GM21786 (cell line): ENCODE data around the gene SMARCB1.

Experiments used
- ATAC-seq: cut with Tn5 transposase; IDR thresholded peaks from one replicate; pipeline ENCODE4 v1.9.1; 2021; ENCODE audit not compliant: unreplicated experiment

SMARCB1 gene

DNA sequence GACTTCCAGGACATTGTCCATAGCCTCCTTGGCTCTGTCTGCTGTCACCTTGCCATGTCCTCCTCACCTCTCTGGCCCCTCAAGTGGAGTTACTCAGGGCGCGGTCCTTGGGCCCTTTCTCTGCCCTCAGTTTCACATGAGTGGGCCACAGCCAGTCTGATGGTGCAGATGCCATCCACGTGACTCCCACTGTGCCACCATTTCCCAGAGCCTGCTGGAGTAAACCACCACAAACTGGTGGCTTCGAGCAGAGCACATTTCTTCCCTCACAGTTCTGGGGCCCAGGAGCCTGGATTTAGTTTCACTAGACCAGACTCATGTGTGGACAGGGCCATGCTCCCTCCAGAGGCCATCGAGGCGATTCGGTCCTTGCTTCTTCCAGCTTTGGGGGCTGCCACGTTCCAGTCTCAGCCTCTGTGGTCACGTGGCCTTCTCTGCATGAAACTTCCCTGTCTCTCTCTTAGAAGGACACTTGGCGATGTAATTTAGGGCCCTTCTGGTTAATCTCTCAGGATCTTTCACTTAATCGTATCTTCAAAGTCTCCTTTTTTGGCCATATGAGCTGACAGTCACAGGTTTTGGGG is 14.6 kb downstream of the SMARCB1 start:
- ATAC-seq: no peak

DNA sequence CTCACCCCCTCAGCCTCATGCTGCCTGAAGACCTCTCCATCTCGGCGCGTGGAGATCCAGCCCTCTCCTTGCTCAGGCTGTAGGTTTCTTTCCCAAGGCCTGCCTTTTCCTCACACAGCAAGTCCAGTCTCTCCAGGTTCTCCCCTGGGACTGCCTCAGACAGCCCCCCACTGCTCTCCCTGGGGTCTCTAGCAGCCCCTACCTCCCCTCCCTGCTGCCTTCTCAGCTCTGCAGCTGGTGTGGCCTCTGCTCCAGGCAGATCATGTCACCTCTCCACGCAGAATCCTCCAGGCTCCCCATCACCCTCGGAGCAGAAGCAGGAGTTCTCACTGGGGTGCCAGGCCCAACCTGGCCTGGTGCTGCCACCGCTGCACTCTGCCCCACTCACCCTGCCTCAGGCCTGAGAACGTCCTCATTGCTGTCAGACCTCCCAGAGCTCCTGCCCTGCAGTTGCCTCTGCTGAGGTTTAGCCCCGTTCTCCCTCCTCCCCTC is 15.2 kb downstream of the SMARCB1 start:
- ATAC-seq: no peak

DNA sequence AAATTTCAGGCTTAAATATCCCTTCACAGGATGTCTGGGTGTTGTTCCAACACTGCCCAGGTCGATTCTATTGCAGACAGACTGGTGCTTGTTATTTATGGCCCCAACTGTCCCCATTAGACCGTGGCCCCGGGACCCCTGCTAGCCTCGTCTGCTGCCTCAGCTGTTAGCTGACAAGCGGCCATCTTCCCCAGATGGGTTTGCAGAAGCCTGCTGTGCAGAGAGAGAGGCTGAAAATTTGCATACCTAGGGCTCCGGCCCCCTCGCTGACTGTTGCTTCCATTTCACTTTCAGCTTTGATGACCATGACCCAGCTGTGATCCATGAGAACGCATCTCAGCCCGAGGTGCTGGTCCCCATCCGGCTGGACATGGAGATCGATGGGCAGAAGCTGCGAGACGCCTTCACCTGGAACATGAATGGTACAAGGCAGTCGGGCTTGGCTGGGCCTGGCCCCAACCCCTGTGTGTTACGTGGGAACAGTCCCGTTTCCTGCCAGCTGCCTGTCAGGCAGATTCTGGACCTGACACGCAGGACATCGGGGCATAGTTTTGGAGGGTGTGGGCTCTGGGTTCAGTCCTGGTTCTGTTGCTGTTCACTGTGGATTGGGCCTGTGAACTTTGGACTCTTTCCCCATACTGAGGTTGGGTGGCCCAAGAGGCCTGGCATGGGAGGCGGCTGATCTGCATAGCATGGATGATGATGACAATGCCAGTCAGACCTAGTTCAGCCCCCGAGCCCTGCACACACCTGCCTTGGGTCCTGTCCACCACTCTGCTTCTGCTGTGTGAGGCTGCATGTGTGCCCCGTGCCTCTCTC is 16.4 kb downstream of the SMARCB1 start:
- no peak for ATAC-seq

DNA sequence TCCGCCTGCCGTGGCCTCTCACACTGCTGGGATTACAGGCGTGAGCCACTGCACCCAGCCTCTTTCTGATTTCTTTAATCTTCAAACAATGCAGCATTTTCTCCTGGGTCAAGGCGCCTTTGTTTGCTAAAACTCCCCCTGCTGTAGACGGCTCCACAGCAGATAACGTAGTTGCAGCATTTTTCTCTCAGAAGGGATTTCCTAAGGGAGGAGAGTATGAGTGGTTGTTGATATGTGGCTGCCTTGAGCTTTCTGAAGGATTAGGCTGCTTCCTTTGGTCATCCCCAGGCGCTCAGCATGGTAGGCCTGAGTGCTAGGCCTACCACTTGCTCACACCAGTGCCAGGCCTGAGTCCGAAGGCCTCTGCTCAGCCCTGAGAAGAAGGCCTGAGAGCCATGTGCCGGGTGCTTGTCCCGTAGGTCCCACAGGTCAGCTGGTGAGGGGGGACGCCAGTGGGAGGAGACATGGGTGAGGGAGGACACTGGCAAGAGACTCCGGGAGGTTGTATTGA is 18.1 kb downstream of the SMARCB1 start:
- no peak for ATAC-seq

DNA sequence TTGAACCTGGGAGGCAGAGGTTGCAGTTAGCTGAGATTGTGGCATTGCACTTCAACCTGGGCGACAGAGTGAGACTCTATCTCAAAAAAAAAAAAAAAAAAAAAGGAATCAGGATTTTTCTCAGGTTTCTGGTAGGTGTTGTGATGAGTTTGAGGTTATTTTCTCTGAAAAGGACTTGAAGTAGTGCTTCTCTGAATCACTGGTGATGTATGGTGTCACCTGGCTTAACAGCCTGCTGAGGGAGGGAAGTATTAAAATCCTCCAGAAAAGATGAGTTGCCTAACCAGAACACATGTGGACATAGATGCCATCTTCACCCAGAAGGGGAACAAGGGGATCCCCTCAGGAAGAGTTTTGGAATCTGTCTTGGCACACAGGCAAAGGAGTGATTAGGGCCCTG is 20.1 kb downstream of the SMARCB1 start:
- no peak for ATAC-seq

DNA sequence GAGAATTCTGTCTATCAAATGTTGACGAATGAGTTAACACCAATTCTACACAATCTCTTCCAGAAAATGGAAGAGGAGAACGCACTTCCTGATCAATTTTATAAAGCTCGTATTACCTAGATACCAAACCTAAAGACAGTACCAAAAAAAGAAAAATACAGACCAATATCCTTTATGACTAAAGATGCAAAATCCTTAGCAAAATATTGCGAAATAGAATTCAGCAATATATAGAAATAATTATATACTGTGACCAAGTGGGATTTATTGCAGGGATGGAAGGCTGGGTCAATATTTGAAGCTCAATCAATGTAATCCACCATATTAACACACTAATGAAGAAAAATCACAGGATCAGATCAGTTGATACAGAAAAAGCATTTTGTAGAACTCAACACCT is 25.6 kb downstream of the SMARCB1 start:
- ATAC-seq: no peak

DNA sequence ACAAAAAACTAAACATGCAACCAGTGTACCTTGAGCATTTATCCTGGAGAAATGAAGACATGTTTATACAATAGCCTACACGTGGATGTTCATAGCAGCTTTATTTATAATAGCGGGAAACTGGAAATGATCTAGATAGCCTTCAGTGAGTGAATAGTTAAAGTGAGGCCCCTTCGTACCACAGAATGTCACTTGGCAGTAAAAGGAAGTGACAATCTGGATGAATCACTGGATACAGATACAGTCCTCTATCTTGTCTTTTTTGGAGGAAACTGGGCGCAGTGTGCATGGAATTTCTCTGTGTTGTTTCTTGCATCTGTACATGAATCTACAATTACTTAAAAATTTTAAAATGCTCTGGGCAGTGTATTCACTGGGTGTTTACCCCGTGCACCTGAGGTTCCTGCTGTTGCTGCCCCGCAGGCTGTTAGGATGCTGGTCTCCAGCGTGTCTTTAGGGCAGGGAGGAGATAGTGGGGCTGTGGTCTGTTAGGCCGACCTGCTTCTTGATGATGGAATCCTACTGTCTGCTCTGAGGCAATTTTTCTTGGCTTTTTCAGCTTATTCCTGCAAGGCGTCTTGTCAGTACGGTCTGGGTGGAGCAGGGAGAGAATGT is 28.9 kb downstream of the SMARCB1 start:
- no peak for ATAC-seq

DNA sequence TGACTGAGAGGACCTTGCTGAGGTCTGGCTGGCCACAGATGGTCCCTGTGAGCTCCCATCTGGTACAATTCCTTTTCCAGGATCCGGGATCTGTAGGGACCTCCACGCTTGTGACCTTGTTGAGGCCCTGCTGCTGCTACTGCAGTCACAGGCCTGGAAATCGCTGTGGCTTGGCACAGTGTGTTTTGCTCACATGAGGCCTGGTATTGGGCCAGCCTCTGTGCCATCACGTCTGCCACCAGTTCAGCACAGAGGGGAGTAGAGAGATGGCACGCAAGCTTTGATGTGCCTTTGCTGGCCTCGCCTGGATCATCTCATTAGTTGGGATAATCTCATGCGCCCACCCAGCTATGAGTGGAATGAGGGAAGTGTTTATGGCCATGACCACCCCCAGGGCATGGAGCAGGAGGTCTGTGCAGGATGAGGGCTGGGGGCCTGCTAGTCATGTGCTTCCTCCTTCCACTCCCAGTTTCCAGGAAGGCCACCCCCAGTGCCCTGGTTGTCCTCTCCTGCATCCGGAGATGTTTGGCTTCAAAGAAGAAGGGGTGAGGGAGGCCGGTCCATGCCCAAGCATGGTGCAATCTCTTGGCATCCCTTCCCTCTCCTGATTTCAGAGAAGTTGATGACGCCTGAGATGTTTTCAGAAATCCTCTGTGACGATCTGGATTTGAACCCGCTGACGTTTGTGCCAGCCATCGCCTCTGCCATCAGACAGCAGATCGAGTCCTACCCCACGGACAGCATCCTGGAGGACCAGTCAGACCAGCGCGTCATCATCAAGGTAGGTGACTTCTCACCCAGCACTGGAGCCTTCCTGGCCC is 29.6 kb downstream of the SMARCB1 start:
- no peak for ATAC-seq

DNA sequence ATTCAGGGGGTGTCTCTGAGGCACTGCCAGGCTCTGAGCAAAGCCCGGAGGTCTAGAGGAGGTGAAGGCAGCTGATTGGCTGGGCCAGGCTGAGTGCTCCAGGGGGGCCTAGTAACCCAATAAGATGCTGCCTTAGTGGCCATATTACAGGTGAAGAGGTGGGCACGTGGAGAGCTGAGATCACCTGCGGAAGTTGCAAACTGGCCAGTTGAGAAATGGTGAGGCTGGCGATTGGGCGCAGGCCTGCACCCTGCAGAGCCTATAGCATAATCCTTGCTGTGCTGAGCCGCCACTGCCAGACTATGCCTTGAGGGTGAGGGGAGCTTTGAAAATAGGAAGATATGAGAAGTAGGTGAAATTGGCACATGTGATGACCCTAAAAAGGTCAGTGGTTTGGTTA is 30.4 kb downstream of the SMARCB1 start:
- ATAC-seq: no peak

DNA sequence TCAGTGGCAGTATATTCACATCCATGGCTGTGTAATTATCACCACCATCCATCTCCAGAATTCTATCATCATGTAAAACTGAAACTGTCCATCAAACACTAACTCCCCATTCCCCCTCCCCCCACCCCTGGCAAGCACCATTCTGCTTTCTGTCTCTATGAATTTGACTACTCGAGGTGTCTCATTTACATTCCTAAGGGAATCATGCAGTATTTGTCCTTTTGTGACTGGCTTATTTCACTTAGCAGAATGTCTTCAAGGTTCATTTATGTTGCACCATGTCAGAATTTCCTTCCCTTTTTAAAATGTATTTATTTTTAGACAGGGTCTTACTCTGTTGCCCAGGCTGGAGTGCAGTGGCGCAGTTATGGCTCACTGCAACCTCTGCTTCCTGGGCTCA is 31.8 kb downstream of the SMARCB1 start:
- no peak for ATAC-seq

DNA sequence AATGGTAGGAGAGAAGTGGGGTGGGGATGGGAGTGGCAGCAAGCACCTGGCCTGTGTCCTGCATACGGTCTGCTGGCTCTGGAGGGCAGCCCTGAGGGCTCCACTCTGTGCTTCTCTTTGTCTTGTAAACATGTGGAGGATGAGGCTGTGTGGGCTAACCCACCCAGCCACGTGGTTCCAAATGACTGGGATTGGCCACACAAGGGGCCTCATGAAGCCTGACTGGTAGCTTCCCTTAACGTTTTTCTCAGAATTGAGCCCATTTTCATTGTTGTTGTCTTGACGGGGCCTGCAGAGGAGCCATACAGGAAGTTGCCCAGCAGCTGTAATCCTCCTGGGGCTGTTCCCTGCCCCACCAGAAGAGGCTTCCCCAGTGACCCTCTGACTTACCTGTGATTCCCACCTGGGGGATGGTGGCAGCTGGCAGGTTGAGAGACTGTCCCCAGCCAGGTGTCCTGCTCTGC is 34.0 kb downstream of the SMARCB1 start:
- ATAC-seq: no peak

DNA sequence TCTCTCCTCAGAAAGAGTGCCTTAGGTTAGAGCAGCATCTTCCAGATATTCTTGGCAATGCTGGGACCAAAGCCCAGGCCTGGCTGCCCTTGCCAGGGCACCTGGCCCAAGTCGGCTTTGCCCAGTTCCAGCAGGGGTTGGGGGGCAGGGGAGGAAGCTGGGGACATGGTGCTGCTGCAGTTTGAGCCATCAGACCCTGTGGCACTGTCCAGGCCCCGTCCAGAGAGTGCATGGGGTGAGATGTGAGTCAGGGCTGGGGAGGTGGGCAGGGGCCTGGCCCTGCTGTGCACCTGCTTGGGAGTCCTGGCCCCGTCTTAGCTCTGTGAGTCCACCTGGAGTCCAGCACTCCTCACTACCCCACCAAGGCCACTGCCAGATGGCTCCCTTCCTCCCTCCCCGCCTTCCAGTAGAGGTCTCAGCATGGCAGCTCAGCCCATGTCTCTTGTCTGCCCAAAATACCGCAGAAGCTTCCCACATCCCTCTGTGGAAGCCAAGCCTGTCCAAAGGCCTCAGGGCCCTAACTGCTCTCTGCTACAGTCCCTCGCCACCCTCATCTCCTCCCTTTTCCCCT is 35.4 kb downstream of the SMARCB1 start:
- no peak for ATAC-seq

DNA sequence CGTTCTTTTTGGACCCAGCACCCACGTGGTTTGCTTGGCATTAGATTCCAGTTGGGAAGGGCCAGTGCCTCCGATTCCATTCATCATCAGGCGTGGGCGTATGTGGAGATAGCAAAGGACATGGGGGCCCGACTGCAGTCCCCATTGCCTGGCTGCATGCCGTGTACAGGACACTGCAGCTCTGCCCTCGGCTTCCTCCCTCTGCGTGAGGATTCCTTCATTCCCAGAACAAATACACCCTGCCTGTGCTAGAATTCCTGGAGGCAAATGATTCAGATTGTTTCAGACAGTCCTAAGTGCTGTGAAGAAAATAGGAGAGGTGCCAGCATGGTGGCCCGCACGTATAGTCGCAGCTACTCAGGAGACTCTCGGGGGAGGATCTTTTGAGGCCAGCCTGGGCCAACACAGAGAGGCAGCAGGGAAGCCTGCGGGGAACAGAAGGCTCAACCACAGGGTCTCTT is 36.6 kb downstream of the SMARCB1 start:
- no peak for ATAC-seq

DNA sequence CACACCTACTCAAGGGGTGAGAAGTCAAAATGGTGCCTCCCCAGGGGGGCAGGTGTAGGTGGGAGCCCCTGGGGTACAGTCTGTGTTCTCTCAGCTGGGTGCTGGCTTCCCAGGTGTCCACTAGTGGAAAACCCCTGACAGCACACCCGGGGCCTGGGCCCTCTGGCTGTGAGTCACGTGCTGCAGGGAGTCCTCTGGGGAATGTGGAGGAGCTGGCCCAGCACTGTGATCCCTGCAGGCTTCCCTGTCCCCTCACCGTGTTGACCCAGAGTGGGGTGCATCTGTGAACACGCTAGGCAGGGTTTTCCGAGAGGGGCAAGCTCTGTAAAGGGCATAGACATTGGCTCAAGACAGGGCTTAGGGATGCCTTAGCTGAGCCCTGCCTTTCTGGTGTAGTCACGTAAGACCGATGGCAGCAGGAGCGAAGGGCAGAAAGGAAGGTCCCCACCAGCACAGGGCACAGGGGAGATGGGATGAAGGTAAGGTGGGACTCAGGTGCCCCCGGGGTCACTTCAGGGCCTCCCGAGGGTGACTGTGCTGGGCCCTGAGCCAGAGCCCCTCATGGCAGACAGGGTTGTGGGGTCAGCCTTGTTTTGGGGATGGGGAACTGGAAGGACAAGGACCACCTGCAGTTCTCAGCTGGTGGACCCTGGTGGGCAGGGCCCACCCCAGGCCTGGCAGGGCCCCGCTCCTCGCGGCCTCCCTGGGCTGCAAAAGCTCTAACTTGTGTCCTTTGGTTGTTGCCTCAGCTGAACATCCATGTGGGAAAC is 37.9 kb downstream of the SMARCB1 start:
- no peak for ATAC-seq

DNA sequence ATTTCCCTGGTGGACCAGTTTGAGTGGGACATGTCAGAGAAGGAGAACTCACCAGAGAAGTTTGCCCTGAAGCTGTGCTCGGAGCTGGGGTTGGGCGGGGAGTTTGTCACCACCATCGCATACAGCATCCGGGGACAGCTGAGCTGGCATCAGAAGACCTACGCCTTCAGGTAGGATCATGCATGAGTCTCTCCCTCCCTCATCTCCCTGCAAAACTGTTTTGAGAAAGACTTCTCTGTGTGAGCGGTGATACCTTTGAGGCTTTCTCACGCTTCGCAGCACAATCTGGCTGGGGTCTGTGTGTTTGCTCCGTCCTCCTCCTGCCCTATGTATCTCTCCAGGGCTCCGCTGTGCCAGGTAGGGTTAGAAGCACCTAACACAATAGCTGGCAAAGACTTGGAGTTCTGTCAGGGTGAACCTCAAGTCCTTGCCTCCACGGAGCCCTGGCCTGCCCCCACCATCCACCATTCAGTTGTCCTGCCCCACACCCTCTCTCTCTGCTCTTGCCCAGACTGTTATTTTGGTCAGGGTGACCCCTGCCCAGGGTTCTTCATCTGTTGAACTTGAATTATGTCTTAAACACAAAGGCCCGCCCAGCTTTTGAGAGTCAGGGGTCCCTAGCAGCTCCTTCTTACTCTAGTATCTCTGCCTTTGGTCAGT is 38.6 kb downstream of the SMARCB1 start:
- ATAC-seq: no peak

DNA sequence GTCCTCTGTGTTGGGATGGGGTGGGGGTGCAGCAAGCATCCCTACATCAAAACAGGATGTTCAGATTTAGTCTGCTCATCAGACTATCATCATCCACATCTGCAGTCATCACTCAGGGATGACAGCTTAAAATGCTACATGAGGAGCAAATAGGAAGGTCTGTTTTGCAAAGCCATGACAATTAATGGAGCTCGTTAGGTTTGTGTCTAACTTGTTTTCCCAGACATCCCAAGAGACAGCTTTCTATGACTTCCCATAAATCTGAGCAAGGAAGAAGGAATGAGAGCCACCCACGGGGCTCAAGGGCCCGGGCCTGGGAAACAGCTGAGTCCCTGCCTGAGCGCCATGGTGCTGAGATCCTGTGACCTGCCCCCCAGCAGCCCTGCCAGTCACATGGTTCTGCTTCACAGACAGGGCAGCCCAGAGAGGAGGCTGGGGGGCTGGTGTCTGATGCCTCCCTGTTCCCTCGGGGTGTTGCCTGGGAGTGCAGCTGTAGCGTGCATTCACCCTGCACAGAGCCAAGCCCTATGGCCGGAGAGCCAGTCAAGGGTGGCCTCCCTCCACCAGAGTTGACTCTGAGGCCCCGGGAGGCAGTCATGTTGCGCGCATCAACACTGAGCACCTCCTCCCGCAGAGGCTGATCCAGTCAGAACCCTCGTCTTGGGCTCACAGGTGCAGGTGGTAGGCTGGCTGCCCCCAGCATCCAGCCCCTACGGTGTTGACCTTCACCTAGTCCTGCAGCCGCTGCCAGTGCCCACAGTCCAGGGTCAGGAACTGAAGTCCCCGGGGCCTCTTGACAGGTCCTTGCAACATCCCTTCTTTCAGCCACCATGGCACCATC is 40.0 kb downstream of the SMARCB1 start:
- no peak for ATAC-seq

DNA sequence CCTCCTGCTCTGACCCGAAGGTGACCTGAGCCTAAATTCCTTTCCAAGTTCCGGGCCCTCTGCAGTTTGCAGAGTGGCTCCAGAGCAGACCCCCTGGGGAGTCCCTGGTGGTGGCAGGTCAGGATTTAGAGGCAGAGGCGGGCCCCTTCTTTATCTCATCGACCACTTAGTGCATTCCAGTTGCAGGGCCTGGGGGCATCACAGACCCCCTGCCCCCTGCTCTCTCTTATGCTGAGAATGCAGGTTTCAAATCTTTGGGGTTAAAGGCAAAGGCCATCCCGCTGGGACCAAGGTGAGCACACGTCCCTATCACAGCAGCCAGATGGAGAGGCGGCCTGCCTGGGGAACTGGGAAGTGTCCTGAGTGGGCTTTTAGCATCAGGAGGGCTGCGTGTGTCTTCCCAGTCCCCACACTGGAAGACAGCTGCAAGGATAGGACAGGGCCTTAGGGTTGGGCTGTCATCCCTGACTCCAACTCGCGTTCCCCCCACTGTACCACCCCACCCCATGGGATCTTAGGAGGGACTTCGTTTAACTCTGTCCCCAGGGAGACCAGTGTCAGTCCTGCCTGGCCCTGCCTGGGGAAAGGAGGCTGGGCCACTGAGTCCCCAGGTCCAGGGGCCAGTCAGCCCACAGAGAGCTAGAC is 40.7 kb downstream of the SMARCB1 start:
- no peak for ATAC-seq
